Subcutaneous adipose tissue (tissue), 4 donors: ENCODE data around the gene NAV2. TPM values are rescaled to one million over a fixed set of nuclear protein-coding genes. Genes with fewer than 3 reads are reported as not detected.

ENCODE experiments used
- total RNA-seq, 4 donors: library from RNA; depleted of rRNA; stranded (reverse); fragments of >200 nt; gene quantifications; one replicate each; pipeline ENCODE4 v1.1.0, GENCODE V29; 2016
- TF ChIP-seq, protein P1 (sequence below): fragments of 450-650 bp; IDR thresholded peaks from one replicate; pipeline ENCODE4 v1.5.1; 2016; ENCODE audit warnings: low read depth, mild to moderate bottlenecking, control low read depth, antibody characterized with exemption, moderate library complexity

The NAV2 gene
- total RNA-seq, 4 donors from 2014 or later = 13.6 to 31.5 (median 27.8) TPM

DNA sequence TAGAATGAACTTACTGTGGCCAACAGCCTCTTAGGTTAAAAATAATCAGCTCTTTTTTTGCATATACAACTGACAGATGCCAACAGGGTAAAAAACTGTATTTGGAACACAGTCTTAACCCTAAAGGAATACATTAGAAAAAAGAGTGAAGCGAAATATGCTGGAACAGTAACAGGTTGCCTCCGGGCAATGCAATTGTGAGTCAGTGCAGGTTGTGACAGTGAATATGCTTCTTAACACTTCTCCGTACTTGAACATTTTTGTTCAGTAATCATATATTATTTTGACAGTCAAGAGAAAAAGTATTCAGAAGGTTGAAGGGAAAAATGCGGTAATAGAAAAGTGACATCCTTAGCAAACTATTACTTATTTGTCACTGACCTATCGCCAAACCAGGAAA lies 349.1 kb downstream of the NAV2 start:
- TF ChIP-seq, protein P1, sequence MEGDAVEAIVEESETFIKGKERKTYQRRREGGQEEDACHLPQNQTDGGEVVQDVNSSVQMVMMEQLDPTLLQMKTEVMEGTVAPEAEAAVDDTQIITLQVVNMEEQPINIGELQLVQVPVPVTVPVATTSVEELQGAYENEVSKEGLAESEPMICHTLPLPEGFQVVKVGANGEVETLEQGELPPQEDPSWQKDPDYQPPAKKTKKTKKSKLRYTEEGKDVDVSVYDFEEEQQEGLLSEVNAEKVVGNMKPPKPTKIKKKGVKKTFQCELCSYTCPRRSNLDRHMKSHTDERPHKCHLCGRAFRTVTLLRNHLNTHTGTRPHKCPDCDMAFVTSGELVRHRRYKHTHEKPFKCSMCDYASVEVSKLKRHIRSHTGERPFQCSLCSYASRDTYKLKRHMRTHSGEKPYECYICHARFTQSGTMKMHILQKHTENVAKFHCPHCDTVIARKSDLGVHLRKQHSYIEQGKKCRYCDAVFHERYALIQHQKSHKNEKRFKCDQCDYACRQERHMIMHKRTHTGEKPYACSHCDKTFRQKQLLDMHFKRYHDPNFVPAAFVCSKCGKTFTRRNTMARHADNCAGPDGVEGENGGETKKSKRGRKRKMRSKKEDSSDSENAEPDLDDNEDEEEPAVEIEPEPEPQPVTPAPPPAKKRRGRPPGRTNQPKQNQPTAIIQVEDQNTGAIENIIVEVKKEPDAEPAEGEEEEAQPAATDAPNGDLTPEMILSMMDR = no peak

DNA sequence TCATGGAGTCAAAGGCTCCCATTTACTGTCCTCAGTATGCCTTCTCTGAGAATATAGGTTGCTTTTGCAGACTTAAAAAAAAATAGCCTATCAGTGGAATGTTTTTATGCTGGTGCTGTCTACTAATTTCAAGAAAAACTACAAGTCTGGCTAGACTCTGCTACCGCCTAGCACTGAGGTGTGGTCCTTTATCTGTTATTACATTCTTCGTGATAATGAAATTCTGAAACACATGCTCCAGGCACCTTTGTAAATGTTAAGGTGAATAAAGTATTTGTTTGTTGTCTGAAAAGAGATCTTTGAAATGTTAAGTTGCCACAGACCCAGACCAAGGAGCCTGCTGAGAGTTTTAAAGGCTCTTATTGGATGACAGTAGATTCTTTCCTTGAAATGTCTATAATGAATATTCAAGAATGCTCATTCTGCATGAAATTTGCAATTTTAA lies 352.3 kb downstream of the NAV2 start:
- TF ChIP-seq, protein P1 = no peak

- TF ChIP-seq, protein P1 = no peak
These were observed 352.8 kb downstream of the NAV2 start for GRCh38 chr11:20065406-20065805.

DNA sequence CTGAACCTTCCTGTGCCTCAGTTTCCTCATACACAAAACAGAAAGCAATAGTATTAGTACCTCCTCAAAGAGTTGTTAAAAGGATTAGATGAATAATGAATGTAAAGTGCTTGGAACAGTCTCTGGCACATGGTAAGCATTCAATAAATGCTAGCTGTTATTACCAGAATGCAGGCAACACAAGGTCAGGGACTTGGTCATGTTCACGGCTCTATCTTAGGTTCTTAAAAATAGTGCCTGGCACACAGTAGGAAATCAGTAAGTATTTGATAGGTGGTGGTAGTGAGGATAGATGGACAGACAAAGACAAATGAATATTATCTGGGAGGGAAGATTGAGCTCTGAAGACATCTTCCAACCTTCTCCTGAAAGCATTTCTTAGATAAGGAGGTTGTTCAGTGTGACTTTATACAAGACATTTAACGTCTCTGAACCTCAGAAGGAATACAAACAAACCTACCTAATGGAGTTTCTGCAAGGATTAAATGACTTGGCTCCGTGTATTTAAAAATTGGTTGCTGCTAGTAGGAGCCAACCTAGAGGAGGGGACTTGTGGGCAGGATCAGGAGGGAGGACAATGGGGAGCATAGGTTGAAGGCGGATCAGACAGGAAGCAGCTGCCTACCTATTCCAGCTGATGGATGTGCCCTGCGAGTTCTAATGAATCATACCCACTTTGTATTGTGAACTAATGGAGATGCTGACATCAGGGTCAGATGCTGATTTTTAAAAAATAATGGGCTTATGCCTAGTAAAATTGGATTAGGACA lies 353.6 kb downstream of the NAV2 start:
- TF ChIP-seq, protein P1 = no peak

- TF ChIP-seq, protein P1 = no peak
These were observed 354.1 kb downstream of the NAV2 start for GRCh38 chr11:20066783-20067156.

DNA sequence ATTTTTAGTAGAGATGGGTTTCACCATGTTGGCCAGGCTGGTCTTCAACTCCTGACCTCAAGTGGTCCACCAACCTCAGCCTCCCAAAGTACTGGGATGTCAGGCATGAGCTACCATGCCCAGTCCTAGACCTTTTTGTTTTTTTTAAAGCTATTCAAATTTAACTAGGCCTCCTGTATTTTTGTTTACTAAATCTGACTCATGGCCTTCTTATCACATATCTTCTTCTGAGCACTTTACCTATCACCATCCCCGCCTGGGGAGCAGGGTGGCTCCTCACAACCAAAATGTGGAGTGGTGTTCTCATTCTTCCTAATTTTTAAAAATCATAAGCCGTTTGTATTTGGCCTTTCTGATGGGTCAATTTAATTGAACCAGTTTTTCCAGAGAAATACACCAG lies 355.0 kb downstream of the NAV2 start:
- TF ChIP-seq, protein P1 = no peak

- TF ChIP-seq, protein P1 = no peak
These were observed 356.1 kb downstream of the NAV2 start for GRCh38 chr11:20068691-20069090.
